HEK293 (cell line): Measurements from ENCODE around the gene AVPR1A.

ENCODE experiments used
- GLIS2 ChIP-seq: fragments of 450-650 bp; formaldehyde crosslinking; IDR thresholded peaks from 2 replicates; pipeline ENCODE4 v1.5.1; 2016; ENCODE audit warnings: missing biosample characterization, missing genetic modification characterization
- KLF10 ChIP-seq: fragments of 450-650 bp; IDR thresholded peaks from 2 replicates; pipeline ENCODE4 v1.5.1; 2018; ENCODE audit warnings: missing biosample characterization, mild to moderate bottlenecking, missing genetic modification characterization
- KLF16 ChIP-seq: fragments of 450-650 bp; formaldehyde crosslinking; IDR thresholded peaks from 2 replicates; pipeline ENCODE4 v1.5.1; 2017; ENCODE audit warnings: missing biosample characterization, missing genetic modification characterization
- KLF9 ChIP-seq: fragments of 450-650 bp; formaldehyde crosslinking; IDR thresholded peaks from 2 replicates; pipeline ENCODE4 v1.5.1; 2016; ENCODE audit warnings: missing biosample characterization, missing genetic modification characterization, low read depth
- MZF1 ChIP-seq: fragments of 450-650 bp; formaldehyde crosslinking; IDR thresholded peaks from 2 replicates; pipeline ENCODE4 v1.5.1; 2017; ENCODE audit warnings: missing biosample characterization, missing genetic modification characterization, borderline replicate concordance
- REPIN1 ChIP-seq: fragments of 450-650 bp; formaldehyde crosslinking; IDR thresholded peaks from 2 replicates; pipeline ENCODE4 v1.5.1; 2017; ENCODE audit warnings: missing biosample characterization, missing genetic modification characterization, low read depth
- TCF7L2 ChIP-seq: IDR thresholded peaks from 2 replicates; pipeline ENCODE4 v1.6.1; 2011; ENCODE audit warnings: low read depth, mild to moderate bottlenecking, inconsistent platforms, low read length, moderate library complexity, borderline replicate concordance
- ZBTB21 ChIP-seq: fragments of 450-650 bp; formaldehyde crosslinking; IDR thresholded peaks from 2 replicates; pipeline ENCODE4 v1.5.1; 2017; ENCODE audit warnings: missing biosample characterization, missing genetic modification characterization
- ZFP37 ChIP-seq: fragments of 450-650 bp; formaldehyde crosslinking; IDR thresholded peaks from 2 replicates; pipeline ENCODE4 v1.5.1; 2016; ENCODE audit warnings: missing biosample characterization, missing genetic modification characterization
- ZFP41 ChIP-seq: fragments of 450-650 bp; formaldehyde crosslinking; IDR thresholded peaks from 2 replicates; pipeline ENCODE4 v1.5.1; 2016; ENCODE audit warnings: missing biosample characterization, missing genetic modification characterization, borderline replicate concordance
- ZNF114 ChIP-seq: fragments of 450-650 bp; formaldehyde crosslinking; IDR thresholded peaks from 2 replicates; pipeline ENCODE4 v1.5.0; 2017; ENCODE audit warnings: missing biosample characterization, missing genetic modification characterization
- ZNF146 ChIP-seq: fragments of 450-650 bp; formaldehyde crosslinking; IDR thresholded peaks from 2 replicates; pipeline ENCODE4 v1.5.1; 2016; ENCODE audit warnings: missing biosample characterization, missing genetic modification characterization
- ZNF239 ChIP-seq: fragments of 450-650 bp; formaldehyde crosslinking; IDR thresholded peaks from 2 replicates; pipeline ENCODE4 v1.5.1; 2016; ENCODE audit warnings: missing biosample characterization, missing genetic modification characterization
- ZNF37A ChIP-seq: fragments of 450-650 bp; IDR thresholded peaks from 2 replicates; pipeline ENCODE4 v1.5.1; 2018; ENCODE audit warnings: missing biosample characterization, missing genetic modification characterization
- ZNF426 ChIP-seq: fragments of 450-650 bp; formaldehyde crosslinking; IDR thresholded peaks from 2 replicates; pipeline ENCODE4 v1.5.1; 2017; ENCODE audit warnings: missing biosample characterization, missing genetic modification characterization, mild to moderate bottlenecking, inconsistent platforms, moderate library complexity
- ZNF548 ChIP-seq: fragments of 450-650 bp; formaldehyde crosslinking; IDR thresholded peaks from 2 replicates; pipeline ENCODE4 v1.5.1; 2016; ENCODE audit warnings: missing biosample characterization, missing genetic modification characterization
- ZNF624 ChIP-seq: fragments of 450-650 bp; formaldehyde crosslinking; IDR thresholded peaks from 2 replicates; pipeline ENCODE4 v1.5.1; 2017; ENCODE audit warnings: missing biosample characterization, missing genetic modification characterization
- ZNF768 ChIP-seq: fragments of 450-650 bp; formaldehyde crosslinking; IDR thresholded peaks from 2 replicates; pipeline ENCODE4 v1.5.1; 2018; ENCODE audit warnings: missing biosample characterization, mild to moderate bottlenecking, missing genetic modification characterization
- ZNF777 ChIP-seq: fragments of 450-650 bp; formaldehyde crosslinking; IDR thresholded peaks from 2 replicates; pipeline ENCODE4 v1.5.1; 2017; ENCODE audit warnings: missing biosample characterization, missing genetic modification characterization, borderline replicate concordance
- TF ChIP-seq, protein P1 (sequence below): fragments of 450-650 bp; formaldehyde crosslinking; conservative IDR thresholded peaks from 2 replicates; pipeline ENCODE4 v1.5.1; 2016; ENCODE audit warnings: low read depth, missing biosample characterization, missing genetic modification characterization
- TF ChIP-seq, protein P2 (sequence below): fragments of 450-650 bp; formaldehyde crosslinking; IDR thresholded peaks from 2 replicates; pipeline ENCODE4 v1.5.1; 2016; ENCODE audit warnings: missing biosample characterization, missing genetic modification characterization
- TF ChIP-seq, protein P3 (sequence below): fragments of 450-650 bp; formaldehyde crosslinking; IDR thresholded peaks from 2 replicates; pipeline ENCODE4 v1.5.1; 2017; ENCODE audit warnings: missing biosample characterization, missing genetic modification characterization
- TF ChIP-seq, protein P4 (sequence below): fragments of 450-650 bp; formaldehyde crosslinking; IDR thresholded peaks from 2 replicates; pipeline ENCODE4 v1.5.1; 2016; ENCODE audit warnings: missing biosample characterization, missing genetic modification characterization
- TF ChIP-seq, protein P5 (sequence below): fragments of 450-650 bp; formaldehyde crosslinking; IDR thresholded peaks from 2 replicates; pipeline ENCODE4 v1.5.1; 2016; ENCODE audit warnings: missing biosample characterization, missing genetic modification characterization

Gene AVPR1A

DNA sequence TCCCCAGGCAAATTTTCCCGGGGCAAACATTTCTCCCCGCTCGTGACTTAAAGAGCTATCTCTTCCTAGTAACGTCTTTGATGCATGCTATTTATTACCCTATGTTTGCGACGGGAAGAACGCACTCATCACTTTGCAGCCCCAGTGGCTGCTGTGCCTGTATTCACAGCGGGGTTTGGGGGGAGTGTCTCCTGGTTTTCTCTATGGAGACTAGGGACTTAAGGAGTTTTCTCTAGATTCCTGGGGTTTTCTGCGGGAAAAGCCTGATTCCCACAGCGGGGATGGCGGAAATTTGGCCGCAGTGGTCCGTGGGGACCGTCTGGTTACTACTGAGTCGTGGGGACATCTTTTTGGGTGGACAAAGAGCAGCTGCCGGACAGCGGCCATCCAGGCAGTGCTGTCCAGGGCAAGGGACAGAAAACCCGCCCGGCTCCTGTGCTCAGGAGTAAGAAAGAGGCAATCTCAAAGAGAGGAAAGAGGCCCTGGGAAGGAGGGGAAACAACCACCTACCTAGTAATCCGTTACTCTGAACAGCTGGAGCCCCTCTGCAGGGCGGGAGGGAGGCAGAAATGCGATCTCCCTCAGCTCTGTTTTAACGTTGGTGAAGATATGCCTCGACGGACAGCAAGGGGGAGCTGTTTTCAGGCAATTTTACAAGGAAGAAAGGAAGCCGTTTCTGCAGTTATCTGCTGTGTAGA is 771 bp upstream of the AVPR1A start (continued):
- TF ChIP-seq, protein P1, sequence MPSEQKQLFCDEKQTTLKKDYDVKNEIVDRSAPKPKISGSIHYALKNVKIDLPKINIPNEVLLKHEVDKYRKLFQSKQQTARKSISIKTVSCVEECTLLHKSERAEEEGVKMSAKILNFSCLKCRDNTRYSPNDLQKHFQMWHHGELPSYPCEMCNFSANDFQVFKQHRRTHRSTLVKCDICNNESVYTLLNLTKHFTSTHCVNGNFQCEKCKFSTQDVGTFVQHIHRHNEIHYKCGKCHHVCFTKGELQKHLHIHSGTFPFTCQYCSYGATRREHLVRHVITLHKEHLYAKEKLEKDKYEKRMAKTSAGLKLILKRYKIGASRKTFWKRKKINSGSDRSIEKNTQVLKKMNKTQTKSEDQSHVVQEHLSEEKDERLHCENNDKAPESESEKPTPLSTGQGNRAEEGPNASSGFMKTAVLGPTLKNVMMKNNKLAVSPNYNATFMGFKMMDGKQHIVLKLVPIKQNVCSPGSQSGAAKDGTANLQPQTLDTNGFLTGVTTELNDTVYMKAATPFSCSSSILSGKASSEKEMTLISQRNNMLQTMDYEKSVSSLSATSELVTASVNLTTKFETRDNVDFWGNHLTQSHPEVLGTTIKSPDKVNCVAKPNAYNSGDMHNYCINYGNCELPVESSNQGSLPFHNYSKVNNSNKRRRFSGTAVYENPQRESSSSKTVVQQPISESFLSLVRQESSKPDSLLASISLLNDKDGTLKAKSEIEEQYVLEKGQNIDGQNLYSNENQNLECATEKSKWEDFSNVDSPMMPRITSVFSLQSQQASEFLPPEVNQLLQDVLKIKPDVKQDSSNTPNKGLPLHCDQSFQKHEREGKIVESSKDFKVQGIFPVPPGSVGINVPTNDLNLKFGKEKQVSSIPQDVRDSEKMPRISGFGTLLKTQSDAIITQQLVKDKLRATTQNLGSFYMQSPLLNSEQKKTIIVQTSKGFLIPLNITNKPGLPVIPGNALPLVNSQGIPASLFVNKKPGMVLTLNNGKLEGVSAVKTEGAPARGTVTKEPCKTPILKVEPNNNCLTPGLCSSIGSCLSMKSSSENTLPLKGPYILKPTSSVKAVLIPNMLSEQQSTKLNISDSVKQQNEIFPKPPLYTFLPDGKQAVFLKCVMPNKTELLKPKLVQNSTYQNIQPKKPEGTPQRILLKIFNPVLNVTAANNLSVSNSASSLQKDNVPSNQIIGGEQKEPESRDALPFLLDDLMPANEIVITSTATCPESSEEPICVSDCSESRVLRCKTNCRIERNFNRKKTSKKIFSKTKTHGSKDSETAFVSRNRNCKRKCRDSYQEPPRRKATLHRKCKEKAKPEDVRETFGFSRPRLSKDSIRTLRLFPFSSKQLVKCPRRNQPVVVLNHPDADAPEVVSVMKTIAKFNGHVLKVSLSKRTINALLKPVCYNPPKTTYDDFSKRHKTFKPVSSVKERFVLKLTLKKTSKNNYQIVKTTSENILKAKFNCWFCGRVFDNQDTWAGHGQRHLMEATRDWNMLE (tag by site-specific recombination): no peak
- TF ChIP-seq ZBTB21 (tag by site-specific recombination) (no peak), MZF1 (tag by site-specific recombination) (0 out of 2 replicates have a peak, but pooled peaks have one; percentile 24), TCF7L2 (no peak), ZNF777 (no peak), ZNF426 (no peak), ZNF624 (tag by site-specific recombination) (no peak), ZNF37A (tag by site-specific recombination) (no peak), ZNF114 (tag by site-specific recombination) (no peak), GLIS2 (tag by site-specific recombination) (no peak), ZFP41 (tag by site-specific recombination) (no peak), KLF16 (tag by site-specific recombination) (no peak), ZNF239 (tag by site-specific recombination) (no peak), ZNF548 (tag by site-specific recombination) (no peak), KLF10 (no peak), ZFP37 (tag by site-specific recombination) (no peak), KLF9 (tag by site-specific recombination) (peak; percentile 13; the same call in 1 of the 2 replicates), ZNF768 (tag by site-specific recombination) (no peak), REPIN1 (no peak), ZNF146 (tag by site-specific recombination) (no peak)
- TF ChIP-seq, protein P2, sequence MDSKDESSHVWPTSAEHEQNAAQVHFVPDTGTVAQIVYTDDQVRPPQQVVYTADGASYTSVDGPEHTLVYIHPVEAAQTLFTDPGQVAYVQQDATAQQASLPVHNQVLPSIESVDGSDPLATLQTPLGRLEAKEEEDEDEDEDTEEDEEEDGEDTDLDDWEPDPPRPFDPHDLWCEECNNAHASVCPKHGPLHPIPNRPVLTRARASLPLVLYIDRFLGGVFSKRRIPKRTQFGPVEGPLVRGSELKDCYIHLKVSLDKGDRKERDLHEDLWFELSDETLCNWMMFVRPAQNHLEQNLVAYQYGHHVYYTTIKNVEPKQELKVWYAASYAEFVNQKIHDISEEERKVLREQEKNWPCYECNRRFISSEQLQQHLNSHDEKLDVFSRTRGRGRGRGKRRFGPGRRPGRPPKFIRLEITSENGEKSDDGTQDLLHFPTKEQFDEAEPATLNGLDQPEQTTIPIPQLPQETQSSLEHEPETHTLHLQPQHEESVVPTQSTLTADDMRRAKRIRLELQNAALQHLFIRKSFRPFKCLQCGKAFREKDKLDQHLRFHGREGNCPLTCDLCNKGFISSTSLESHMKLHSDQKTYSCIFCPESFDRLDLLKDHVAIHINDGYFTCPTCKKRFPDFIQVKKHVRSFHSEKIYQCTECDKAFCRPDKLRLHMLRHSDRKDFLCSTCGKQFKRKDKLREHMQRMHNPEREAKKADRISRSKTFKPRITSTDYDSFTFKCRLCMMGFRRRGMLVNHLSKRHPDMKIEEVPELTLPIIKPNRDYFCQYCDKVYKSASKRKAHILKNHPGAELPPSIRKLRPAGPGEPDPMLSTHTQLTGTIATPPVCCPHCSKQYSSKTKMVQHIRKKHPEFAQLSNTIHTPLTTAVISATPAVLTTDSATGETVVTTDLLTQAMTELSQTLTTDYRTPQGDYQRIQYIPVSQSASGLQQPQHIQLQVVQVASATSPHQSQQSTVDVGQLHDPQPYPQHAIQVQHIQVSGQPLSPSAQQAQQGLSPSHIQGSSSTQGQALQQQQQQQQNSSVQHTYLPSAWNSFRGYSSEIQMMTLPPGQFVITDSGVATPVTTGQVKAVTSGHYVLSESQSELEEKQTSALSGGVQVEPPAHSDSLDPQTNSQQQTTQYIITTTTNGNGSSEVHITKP (tag by site-specific recombination): 0 out of 2 replicates have a peak, but pooled peaks have one; percentile 10
- TF ChIP-seq, protein P3, sequence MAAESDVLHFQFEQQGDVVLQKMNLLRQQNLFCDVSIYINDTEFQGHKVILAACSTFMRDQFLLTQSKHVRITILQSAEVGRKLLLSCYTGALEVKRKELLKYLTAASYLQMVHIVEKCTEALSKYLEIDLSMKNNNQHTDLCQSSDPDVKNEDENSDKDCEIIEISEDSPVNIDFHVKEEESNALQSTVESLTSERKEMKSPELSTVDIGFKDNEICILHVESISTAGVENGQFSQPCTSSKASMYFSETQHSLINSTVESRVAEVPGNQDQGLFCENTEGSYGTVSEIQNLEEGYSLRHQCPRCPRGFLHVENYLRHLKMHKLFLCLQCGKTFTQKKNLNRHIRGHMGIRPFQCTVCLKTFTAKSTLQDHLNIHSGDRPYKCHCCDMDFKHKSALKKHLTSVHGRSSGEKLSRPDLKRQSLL (tag by site-specific recombination): no peak
- TF ChIP-seq, protein P4, sequence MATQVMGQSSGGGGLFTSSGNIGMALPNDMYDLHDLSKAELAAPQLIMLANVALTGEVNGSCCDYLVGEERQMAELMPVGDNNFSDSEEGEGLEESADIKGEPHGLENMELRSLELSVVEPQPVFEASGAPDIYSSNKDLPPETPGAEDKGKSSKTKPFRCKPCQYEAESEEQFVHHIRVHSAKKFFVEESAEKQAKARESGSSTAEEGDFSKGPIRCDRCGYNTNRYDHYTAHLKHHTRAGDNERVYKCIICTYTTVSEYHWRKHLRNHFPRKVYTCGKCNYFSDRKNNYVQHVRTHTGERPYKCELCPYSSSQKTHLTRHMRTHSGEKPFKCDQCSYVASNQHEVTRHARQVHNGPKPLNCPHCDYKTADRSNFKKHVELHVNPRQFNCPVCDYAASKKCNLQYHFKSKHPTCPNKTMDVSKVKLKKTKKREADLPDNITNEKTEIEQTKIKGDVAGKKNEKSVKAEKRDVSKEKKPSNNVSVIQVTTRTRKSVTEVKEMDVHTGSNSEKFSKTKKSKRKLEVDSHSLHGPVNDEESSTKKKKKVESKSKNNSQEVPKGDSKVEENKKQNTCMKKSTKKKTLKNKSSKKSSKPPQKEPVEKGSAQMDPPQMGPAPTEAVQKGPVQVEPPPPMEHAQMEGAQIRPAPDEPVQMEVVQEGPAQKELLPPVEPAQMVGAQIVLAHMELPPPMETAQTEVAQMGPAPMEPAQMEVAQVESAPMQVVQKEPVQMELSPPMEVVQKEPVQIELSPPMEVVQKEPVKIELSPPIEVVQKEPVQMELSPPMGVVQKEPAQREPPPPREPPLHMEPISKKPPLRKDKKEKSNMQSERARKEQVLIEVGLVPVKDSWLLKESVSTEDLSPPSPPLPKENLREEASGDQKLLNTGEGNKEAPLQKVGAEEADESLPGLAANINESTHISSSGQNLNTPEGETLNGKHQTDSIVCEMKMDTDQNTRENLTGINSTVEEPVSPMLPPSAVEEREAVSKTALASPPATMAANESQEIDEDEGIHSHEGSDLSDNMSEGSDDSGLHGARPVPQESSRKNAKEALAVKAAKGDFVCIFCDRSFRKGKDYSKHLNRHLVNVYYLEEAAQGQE (tag by site-specific recombination): peak; percentile 83
- TF ChIP-seq, protein P5, sequence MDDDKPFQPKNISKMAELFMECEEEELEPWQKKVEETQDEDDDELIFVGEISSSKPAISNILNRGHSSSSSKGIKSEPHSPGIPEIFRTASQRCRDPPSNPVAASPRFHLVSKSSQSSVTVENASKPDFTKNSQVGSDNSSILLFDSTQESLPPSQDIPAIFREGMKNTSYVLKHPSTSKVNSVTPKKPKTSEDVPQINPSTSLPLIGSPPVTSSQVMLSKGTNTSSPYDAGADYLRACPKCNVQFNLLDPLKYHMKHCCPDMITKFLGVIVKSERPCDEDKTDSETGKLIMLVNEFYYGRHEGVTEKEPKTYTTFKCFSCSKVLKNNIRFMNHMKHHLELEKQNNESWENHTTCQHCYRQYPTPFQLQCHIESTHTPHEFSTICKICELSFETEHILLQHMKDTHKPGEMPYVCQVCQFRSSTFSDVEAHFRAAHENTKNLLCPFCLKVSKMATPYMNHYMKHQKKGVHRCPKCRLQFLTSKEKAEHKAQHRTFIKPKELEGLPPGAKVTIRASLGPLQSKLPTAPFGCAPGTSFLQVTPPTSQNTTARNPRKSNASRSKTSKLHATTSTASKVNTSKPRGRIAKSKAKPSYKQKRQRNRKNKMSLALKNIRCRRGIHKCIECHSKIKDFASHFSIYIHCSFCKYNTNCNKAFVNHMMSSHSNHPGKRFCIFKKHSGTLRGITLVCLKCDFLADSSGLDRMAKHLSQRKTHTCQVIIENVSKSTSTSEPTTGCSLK (tag by site-specific recombination): no peak
